Measurements from ENCODE around the gene DNER. TPM values are rescaled to one million over a fixed set of nuclear protein-coding genes. Genes with fewer than 3 reads are reported as not detected.

DNER gene
- total RNA-seq: under 0.01 TPM in 1 of 2 replicates, not detected in the other

GRCh38 chr2:229714080-229714735 is at the start of gene DNER:
TSS of gene DNER (minus strand) at chr2:229714555. CDS start at chr2:229714423, 132 bp downstream.

Other genes with a start within 250 kb of the DNER start
- gene TRIP12, start 207.5 kb upstream of the DNER start, total RNA-seq: 189 and 205 TPM in 2 replicates
- gene FBXO36, start 207.9 kb upstream of the DNER start, total RNA-seq: 1.3 and 1.7 TPM in 2 replicates